ENCODE results near the gene FXYD6. TPM values are rescaled to one million over a fixed set of nuclear protein-coding genes. Genes with fewer than 3 reads are reported as not detected.

Gene FXYD6
- total and polyA plus RNA-seq, 2 of the 8 experiments (the other 6 are each of a cell fraction or from before 2014, with no cell fraction given) = 44.6 to 117 TPM

GRCh38 chr11:117818041-117818873 is 58.2 kb downstream of the FXYD6 start:
- Histone ChIP-seq H3K79me1 (ENCODE audit: low read depth, low read length) (no peaks in the 10 kb centered on the region), H2BK12ac (ENCODE audit: low read depth, low read length) (0 out of 2 replicates have a peak overlapping the region, but pooled peaks have one; percentile 1), H4K91ac (replicated peaks; ENCODE audit: insufficient read length, low read length) (no peak overlapping the region), H3K36me3 (ENCODE audit: control insufficient read depth in 2 of 4, insufficient read depth in 4 of 4, low read length in 3 of 4) (no peaks in the 10 kb centered on the region), H3K4ac (replicated peaks; ENCODE audit: insufficient read length, low read depth, low read length) (no peak overlapping the region), H3K56ac (replicated peaks; ENCODE audit: insufficient read length, low read depth, low read length) (no peak overlapping the region), H3K9ac (replicated peaks in 1 of 4; ENCODE audit: extremely low read depth in 1 of 4, low read depth in 3 of 4, low read length in 3 of 4) (no peak overlapping the region; a peak in 1 of 7 replicates), H2AFZ (ENCODE audit: low read length) (0 out of 2 replicates have a peak overlapping the region, but pooled peaks have one; percentile 17), H2AK5ac (ENCODE audit: low read depth, low read length) (no peak overlapping the region; the same call in 1 of the 2 replicates), H3K27ac (ENCODE audit: low read depth, low read length) (no peak overlapping the region), H2BK15ac (ENCODE audit: low read length) (peak overlapping the region; percentile 81), H2BK20ac (ENCODE audit: low read length) (no peak overlapping the region), H3K23ac (ENCODE audit: insufficient read length) (no peak overlapping the region), H3K14ac (ENCODE audit: insufficient read length) (no peak overlapping the region), H4K5ac (ENCODE audit: insufficient read length, low read depth, low read length) (no peak overlapping the region), H3K27me3 (replicated peaks in 1 of 4; ENCODE audit: control insufficient read depth in 3 of 4, extremely low read depth in 1 of 4, insufficient read depth in 3 of 4, low read length in 3 of 4) (no peaks in the 10 kb centered on the region; a peak in 1 of 7 replicates), H3K23me2 (ENCODE audit: low read depth, low read length) (no peaks in the 10 kb centered on the region; the same call in 1 of the 2 replicates), H3K4me2 (ENCODE audit: insufficient read depth in 1 of 2, low read depth in 2 of 2, low read length in 2 of 2) (0 out of 4 replicates have a peak overlapping the region, but pooled peaks of 1 of the 2 experiments have one; percentile 37), H3K18ac (ENCODE audit: extremely low read depth, low read length) (no peak overlapping the region), H3K4me3 (ENCODE audit: extremely low read depth in 1 of 4, insufficient read depth in 2 of 4, low read depth in 3 of 4, low read length in 4 of 4) (no peak overlapping the region), H3K79me2 (ENCODE audit: control insufficient read depth in 1 of 2, insufficient read depth in 2 of 2, low read length in 2 of 2) (no peaks in the 10 kb centered on the region), H4K8ac (ENCODE audit: extremely low read depth, insufficient read depth, low read length) (no peak overlapping the region), H2BK120ac (replicated peaks; ENCODE audit: low read depth, low read length) (no peak overlapping the region), H3K4me1 (replicated peaks in 1 of 4; ENCODE audit: control insufficient read depth in 3 of 4, insufficient read depth in 4 of 4, low read length in 3 of 4) (peaks cover 0 to 33% (median 21%) of the 10 kb centered on the region in 4 experiments; a peak in 6 of 7 replicates), H4K20me1 (replicated peaks in 1 of 2; ENCODE audit: control insufficient read depth in 1 of 2, insufficient read depth in 2 of 2, low read length in 2 of 2) (no peaks in the 10 kb centered on the region), H2BK5ac (ENCODE audit: low read depth, low read length) (no peak overlapping the region), H3K9me3 (ENCODE audit: insufficient read depth in 2 of 2, low read depth in 1 of 2, low read length in 1 of 2) (no peaks in the 10 kb centered on the region)
- ChIA-PET POLR2A (ENCODE audit: partially characterized antibody) (interaction anchor here (1.3 kb wide), 1 partner anchor 393 kb away, joined by 3 read pairs; no protein-coding TSS in a partner anchor), CTCF (ENCODE audit: partially characterized antibody) (interaction anchor here (0.6 to 9.7 kb wide), 87 partner anchors 10 to 450 kb away, joined by 3 to 163 read pairs (median 4); partner anchors contain the start of gene FXYD6)
- TF ChIP-seq RXRA (IDR thresholded peaks at IDR 0.05; ENCODE audit: insufficient read depth, low read depth, low read length) (no peak), BRCA1 (IDR thresholded peaks at IDR 0.05; ENCODE audit: low read depth, low read length) (no peak), POLR2AphosphoS5 (IDR thresholded peaks at IDR 0.05; ENCODE audit: low read depth, low read length) (no peak), SAP30 (IDR thresholded peaks at IDR 0.05; ENCODE audit: insufficient read depth, insufficient replicate concordance, low read length) (no peak), TBP (IDR thresholded peaks at IDR 0.05; ENCODE audit: low read depth, low read length) (no peak), CBX5 (IDR thresholded peaks at IDR 0.05; ENCODE audit: low read depth, low read length) (no peak), NRF1 (IDR thresholded peaks at IDR 0.05; ENCODE audit: low read depth, low read length) (no peak), TCF12 (IDR thresholded peaks at IDR 0.05; ENCODE audit: low read depth, low read length) (no peak), SP4 (IDR thresholded peaks at IDR 0.05; ENCODE audit: low read length) (no peak)
- DNase-seq (ENCODE audit: low read depth in 1 of 2, low spot score in 2 of 2) (no peak), FAIRE-seq (no peak)
- WGBS, 2 experiments (ENCODE audit: extremely low coverage in 1 of 2, insufficient coverage in 1 of 2, insufficient read length in 1 of 2, insufficient replicate concordance in 2 of 2, low coverage in 1 of 2, low lambda C conversion rate in 2 of 2, missing lambda C conversion rate in 1 of 2) = 75% methylated on average over 9 of the region's 9 CpGs; no CpG with 5 or more reads in 1 of the 2 experiments
